Ovary (tissue), 9 donors: ENCODE results near the gene PNPT1. TPM values are rescaled to one million over a fixed set of nuclear protein-coding genes. Genes with fewer than 3 reads are reported as not detected.
"Not testable (repeated sequence)": the region's sequence is repeated elsewhere in the genome, so short reads cannot be mapped to it uniquely, and the experiment has no call there.

ENCODE experiments used
- DNase-seq, 5 donors: peaks; one replicate each; pipeline ENCODE4 v3.0.0-alpha.2; 2019 to 2020
- H3K27ac ChIP-seq, 2 donors: fragments of 200-600 bp; one replicate each; pipeline versions ENCODE4 v1.5.1 to v1.8.0; 2019 to 2022
- H3K27me3 ChIP-seq: fragments of 200-600 bp; one replicate; pipeline ENCODE4 v1.8.0; 2022
- H3K36me3 ChIP-seq: fragments of 200-600 bp; sonication (generic); one replicate; pipeline ENCODE4 v1.5.1; 2019
- H3K4me1 ChIP-seq: one replicate; pipeline ENCODE4 v1.8.1; 2013; ENCODE audit warnings: mild to moderate bottlenecking, moderate library complexity; ENCODE audit not compliant: insufficient read depth
- H3K4me3 ChIP-seq: fragments of 200-600 bp; sonication (generic); one replicate; pipeline ENCODE4 v1.5.1; 2017
- H3K9me3 ChIP-seq, 2 donors: fragments of 200-600 bp in 1 of 2; sonication (generic) in 1 of 2; one replicate each; pipeline versions ENCODE4 v1.5.1 to v1.8.1; 2013 to 2019; ENCODE audit warnings: mild to moderate bottlenecking in 1 of 2, moderate library complexity in 1 of 2
- EP300 ChIP-seq: sonication (generic); formaldehyde crosslinking; IDR thresholded peaks from one replicate; pipeline ENCODE4 v1.6.1; 2017; ENCODE audit warnings: antibody characterized with exemption
- POLR2A ChIP-seq: fragments of 450-650 bp; IDR thresholded peaks from one replicate; pipeline ENCODE4 v1.6.1; 2017; ENCODE audit warnings: antibody characterized with exemption, mild to moderate bottlenecking, moderate library complexity
- WGBS, 3 donors: extraction: QIAGEN DNeasy Blood & Tissue Kit in 1 of 3; methylation state at CpG; one replicate each; pipeline versions ENCODE4 v1.1.5 to v1.1.7; 2013 to 2017; 5-methylcytosine and 5-hydroxymethylcytosine counted together
- intact Hi-C, 4 donors: fragments of 100-400 bp; cut with DNase I; formaldehyde crosslinking; loops; one replicate each; pipeline versions ENCODE4 v1.11.0 to v1.15.1; 2022 to 2023
- polyA plus RNA-seq, 2 donors: library from polyadenylated mRNA; stranded (reverse); fragments of 200-250 nt in 1 of 2; fragments of 350-450 nt in 1 of 2; fragmentation: Illumina TruSeq in 1 of 2; extraction: RNeasy Lipid Tissue Mini Kit (QIAGEN cat#74804) in 1 of 2; gene quantifications; one replicate each; pipeline ENCODE4 v1.2.3, GENCODE V29; 2013 to 2014
- total RNA-seq, 7 donors: library from RNA; depleted of rRNA in 2 of 7; stranded (reverse); fragments of >200 nt in 2 of 7; fragmentation: NEBNext Ultra II Directional in 3 of 7; extraction: Animal tissue kit (Norgen Biotek cat#: 25700) in 3 of 7; gene quantifications; one replicate each; pipeline versions ENCODE4 v1.1.0 to v1.2.4, GENCODE V29; 2016 to 2023
- TF ChIP-seq, protein P1 (sequence below), 3 donors: fragments of 450-650 bp in 2 of 3; fragments of 200-600 bp in 1 of 3; IDR thresholded peaks; one replicate each; pipeline versions ENCODE4 v1.5.1 to v1.8.0; 2016 to 2022; ENCODE audit warnings: antibody characterized with exemption in 3 of 3, mild to moderate bottlenecking in 1 of 3
- donor health status: DM: no; HTN: no; CAD: no; lungs with moderate emphysema.
- donor health status: DM: no; HTN: no; CAD: no.
- donor health status: Bipolar disorder and iron deficiency.
- donor health status: DM: yes; HTN: yes; CAD: no.
- donor health status: DM: no; HTN: no; CAD: no.
- donor health status: DM: yes; HTN: yes; CAD: no.

Gene PNPT1
- total and polyA plus RNA-seq, 9 donors, result 6.1 to 19.2 (median 17.0) TPM

DNA sequence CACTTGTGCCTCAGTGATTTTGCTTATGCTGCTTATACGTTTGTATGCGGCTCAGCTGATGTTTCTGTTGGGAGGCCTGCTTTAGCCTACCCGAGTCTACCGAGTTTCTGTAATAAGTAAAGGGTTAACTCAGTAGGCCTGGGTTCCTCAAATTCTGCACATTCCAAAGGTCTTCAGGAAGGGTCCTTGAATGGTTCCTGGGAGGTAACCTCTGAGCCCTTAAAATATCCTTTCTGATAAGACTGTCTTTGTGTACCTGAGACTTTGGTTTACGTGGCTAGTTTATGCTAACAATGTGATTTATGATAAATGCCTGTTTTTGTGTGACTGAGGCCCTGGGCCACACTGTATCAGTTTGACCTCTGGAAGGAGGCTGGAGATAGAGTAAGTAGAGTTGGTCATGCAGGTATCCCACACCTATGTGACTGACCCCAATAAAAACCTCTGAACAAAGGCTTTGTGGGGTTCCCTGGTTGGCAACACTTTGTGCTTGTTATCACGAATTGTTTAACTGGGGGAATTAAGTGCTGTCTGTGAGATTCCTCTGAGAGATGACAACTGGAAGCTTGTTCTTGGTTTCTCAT, 18.9 kb upstream of the PNPT1 start:
- H3K27ac ChIP-seq, result no peak overlapping the region
- no peaks in the 10 kb centered on the region for H3K27me3 ChIP-seq
- 59 to 68% (median 61%) methylated on average over 6 of the region's 6 CpGs for WGBS, 3 donors
- H3K4me3 ChIP-seq, result no peak overlapping the region
- no peaks in the 10 kb centered on the region for H3K9me3 ChIP-seq
- DNase-seq, result no peak
- H3K4me1 ChIP-seq, result no peaks in the 10 kb centered on the region
- no peaks in the 10 kb centered on the region for H3K36me3 ChIP-seq
- intact Hi-C loops, result loop anchor here in 1 of 4 donors (10.0 kb wide), 1 partner anchor 422 kb away; no protein-coding TSS in a partner anchor
- no peak for TF ChIP-seq EP300

DNA sequence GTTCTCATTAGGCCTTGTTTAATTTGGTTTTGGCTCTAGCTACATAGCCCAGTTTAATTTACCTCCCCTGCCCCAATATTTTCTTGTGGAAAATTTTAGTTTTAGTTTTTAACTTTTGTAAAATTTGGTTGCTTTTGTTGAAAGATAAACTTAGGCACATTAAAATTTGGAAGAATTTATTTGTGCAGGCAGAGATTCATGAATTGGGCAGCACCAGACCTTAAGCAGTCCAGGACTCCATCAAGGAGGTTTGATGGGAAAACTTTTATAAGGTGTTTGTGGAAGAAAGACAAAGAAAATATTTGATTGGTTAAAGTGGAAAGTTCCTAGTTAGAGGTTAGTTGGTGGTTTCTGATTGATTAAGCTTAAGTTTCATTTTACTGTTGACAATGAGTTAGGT, 16.4 kb upstream of the PNPT1 start:
- no peaks in the 10 kb centered on the region for H3K36me3 ChIP-seq
- intact Hi-C loops, result loop anchor here in 1 of 4 donors (10.0 kb wide), 1 partner anchor 425 kb away; no protein-coding TSS in a partner anchor
- no peak for TF ChIP-seq POLR2A
- TF ChIP-seq, protein P1, sequence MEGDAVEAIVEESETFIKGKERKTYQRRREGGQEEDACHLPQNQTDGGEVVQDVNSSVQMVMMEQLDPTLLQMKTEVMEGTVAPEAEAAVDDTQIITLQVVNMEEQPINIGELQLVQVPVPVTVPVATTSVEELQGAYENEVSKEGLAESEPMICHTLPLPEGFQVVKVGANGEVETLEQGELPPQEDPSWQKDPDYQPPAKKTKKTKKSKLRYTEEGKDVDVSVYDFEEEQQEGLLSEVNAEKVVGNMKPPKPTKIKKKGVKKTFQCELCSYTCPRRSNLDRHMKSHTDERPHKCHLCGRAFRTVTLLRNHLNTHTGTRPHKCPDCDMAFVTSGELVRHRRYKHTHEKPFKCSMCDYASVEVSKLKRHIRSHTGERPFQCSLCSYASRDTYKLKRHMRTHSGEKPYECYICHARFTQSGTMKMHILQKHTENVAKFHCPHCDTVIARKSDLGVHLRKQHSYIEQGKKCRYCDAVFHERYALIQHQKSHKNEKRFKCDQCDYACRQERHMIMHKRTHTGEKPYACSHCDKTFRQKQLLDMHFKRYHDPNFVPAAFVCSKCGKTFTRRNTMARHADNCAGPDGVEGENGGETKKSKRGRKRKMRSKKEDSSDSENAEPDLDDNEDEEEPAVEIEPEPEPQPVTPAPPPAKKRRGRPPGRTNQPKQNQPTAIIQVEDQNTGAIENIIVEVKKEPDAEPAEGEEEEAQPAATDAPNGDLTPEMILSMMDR (IDR thresholded peaks at IDR 0.05), result no peak
- H3K27ac ChIP-seq, result no peak overlapping the region
- H3K4me1 ChIP-seq, result no peaks in the 10 kb centered on the region
- H3K9me3 ChIP-seq, result no peaks in the 10 kb centered on the region
- DNase-seq, result no peak
- no peaks in the 10 kb centered on the region for H3K27me3 ChIP-seq
- no peak overlapping the region for H3K4me3 ChIP-seq

DNA sequence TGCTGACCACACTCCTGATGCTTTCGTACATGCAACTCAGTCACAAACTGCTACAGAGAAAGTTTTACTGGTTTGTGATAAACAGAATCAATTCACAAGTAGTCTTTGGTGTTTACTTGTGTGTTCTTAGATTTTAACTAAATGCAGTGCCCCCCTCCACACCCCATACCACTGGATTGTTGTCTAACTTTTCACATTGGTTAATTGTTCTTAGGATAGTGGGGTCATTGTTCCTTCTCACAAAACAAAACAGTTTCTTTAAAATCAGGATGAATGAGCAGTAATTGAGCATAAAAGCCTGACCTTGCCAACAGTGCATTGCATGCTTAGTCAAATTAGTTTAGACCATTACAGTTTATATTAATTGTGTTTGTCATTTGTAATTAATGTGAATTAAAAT, 14.1 kb upstream of the PNPT1 start:
- Histone ChIP-seq H3K36me3 (no peaks in the 10 kb centered on the region), H3K4me3 (no peak overlapping the region), H3K4me1 (no peaks in the 10 kb centered on the region), H3K27ac (no peak overlapping the region), H3K27me3 (no peaks in the 10 kb centered on the region), H3K9me3 (no peaks in the 10 kb centered on the region)
- TF ChIP-seq, protein P1 (IDR thresholded peaks at IDR 0.05), result no peak
- no peak for TF ChIP-seq EP300
- TF ChIP-seq POLR2A, result no peak
- DNase-seq, result no peak
- 48 to 73% (median 64%) methylated on average over 1 of the region's 1 CpG for WGBS, 3 donors
- intact Hi-C loops, result no loop called here

DNA sequence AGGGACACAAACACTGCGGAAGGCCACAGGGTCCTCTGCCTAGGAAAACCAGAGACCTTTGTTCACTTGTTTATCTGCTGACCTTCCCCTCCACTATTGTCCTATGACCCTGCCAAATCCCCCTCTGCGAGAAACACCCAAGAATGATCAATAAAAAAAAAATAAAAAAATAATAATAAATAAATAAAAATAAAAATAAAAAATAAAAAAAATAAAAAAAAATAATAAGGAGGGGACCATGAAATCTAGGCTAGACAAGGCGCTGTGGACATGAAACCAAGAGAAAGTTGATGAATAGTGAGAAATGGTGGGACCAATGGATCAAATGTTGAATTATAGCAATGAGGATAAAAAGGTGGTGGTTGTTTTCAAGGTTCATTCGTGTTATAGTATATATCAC, 12.6 kb upstream of the PNPT1 start:
- H3K27me3 ChIP-seq, result not testable (repeated sequence)
- 90 to 96% (median 95%) methylated on average over 3 to 4 of the region's 4 CpGs for WGBS, 3 donors

DNA sequence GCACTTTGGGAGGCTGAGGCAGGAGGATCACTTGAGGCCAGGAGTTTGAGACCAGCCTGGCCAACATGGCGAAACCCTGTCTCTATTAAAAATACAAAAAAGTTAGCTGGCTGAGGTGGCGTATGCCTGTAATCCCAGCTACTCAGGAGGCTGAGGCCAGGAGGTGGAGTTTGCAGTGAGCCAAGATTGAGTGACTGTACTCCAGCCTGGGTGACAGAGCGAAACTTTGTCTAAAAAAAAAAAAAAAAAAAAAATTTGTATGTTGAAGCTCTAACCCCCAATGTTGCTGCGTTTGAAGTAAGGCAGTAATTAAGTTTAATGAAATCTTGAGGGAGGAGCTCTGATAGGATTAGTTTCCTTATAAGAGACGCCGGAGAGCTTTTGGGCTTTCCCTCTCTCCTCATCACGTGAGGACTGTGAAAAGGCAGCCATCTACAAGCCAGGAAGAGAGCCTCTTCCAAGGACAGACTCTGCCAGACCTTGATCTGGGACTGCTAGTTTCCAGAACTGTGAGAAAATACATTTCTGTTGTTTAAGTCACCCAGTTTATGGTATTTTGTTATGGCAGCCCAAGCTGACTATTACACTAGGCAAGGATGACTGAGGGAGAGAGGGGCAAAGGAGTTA, 11.5 kb upstream of the PNPT1 start:
- Histone ChIP-seq H3K27ac (no peak overlapping the region), H3K4me3 (no peak overlapping the region), H3K36me3 (no peaks in the 10 kb centered on the region), H3K4me1 (no peaks in the 10 kb centered on the region), H3K9me3 (no peaks in the 10 kb centered on the region), H3K27me3 (no peaks in the 10 kb centered on the region)
- no peak for TF ChIP-seq EP300
- TF ChIP-seq, protein P1 (IDR thresholded peaks at IDR 0.05), result no peak
- no peak for TF ChIP-seq POLR2A
- 51 to 68% (median 55%) methylated on average over 7 of the region's 7 CpGs for WGBS, 3 donors
- intact Hi-C loops, result no loop called here
- no peak for DNase-seq

More for the DNA sequence above, 12.6 kb upstream of the PNPT1 start:
- DNase-seq, H3K27ac ChIP-seq, H3K36me3 ChIP-seq, H3K4me3 ChIP-seq, H3K4me1 ChIP-seq, intact Hi-C loops, H3K9me3 ChIP-seq: not testable (repeated sequence)
